Esophagus muscularis mucosa (tissue), 4 donors: ENCODE results near the gene LRRC27. TPM values are rescaled to one million over a fixed set of nuclear protein-coding genes. Genes with fewer than 3 reads are reported as not detected.
"Not testable (repeated sequence)": the region's sequence is repeated elsewhere in the genome, so short reads cannot be mapped to it uniquely, and the experiment has no call there.

Experiments used
- DNase-seq: peaks from one replicate; pipeline ENCODE4 v3.0.0-alpha.2; 2017; ENCODE audit errors: extremely low spot score
- H3K27ac ChIP-seq, 4 donors: fragments of 200-600 bp; sonication (generic); replicated peaks in 1 of 4; 1 replicate in 3 of 4; 2 replicates in 1 of 4; pipeline ENCODE4 v1.5.1; 2016 to 2019; ENCODE audit warnings: mild to moderate bottlenecking in 1 of 4
- H3K27me3 ChIP-seq, 4 donors: fragments of 200-600 bp; sonication (generic); one replicate each; pipeline versions ENCODE4 v1.5.1 to v1.6.0; 2016 to 2019
- H3K36me3 ChIP-seq, 4 donors: fragments of 200-600 bp; sonication (generic); one replicate each; pipeline ENCODE4 v1.5.1; 2016 to 2019
- H3K4me1 ChIP-seq, 4 donors: fragments of 200-600 bp; sonication (generic); one replicate each; pipeline ENCODE4 v1.5.1; 2016 to 2019
- H3K4me3 ChIP-seq, 4 donors: fragments of 200-600 bp; sonication (generic); 1 replicate in 2 of 4; 2 replicates in 2 of 4; pipeline ENCODE4 v1.5.1; 2016 to 2019; ENCODE audit warnings: mild to moderate bottlenecking in 4 of 4, moderate library complexity in 1 of 4
- H3K9me3 ChIP-seq, 4 donors: fragments of 200-600 bp; sonication (generic); 1 replicate in 3 of 4; 2 replicates in 1 of 4; pipeline ENCODE4 v1.5.1; 2016 to 2019
- EP300 ChIP-seq: sonication (generic); formaldehyde crosslinking; IDR thresholded peaks from one replicate; pipeline ENCODE4 v1.6.1; 2017; ENCODE audit warnings: antibody characterized with exemption
- POLR2A ChIP-seq: fragments of 450-650 bp; IDR thresholded peaks from one replicate; pipeline ENCODE4 v1.6.1; 2017; ENCODE audit warnings: antibody characterized with exemption, moderate library complexity, mild to moderate bottlenecking, low read depth
- POLR2AphosphoS5 ChIP-seq, 2 donors: sonication (generic); formaldehyde crosslinking; IDR thresholded peaks; one replicate each; pipeline ENCODE4 v1.6.1; 2017; ENCODE audit warnings: antibody characterized with exemption in 2 of 2
- WGBS: methylation state at CpG from one replicate; pipeline ENCODE4 v1.1.5; 2018; 5-methylcytosine and 5-hydroxymethylcytosine counted together
- intact Hi-C: fragments of 100-400 bp; cut with DNase I; formaldehyde crosslinking; loops from one replicate; pipeline ENCODE4 v1.15.1; 2023
- total RNA-seq, 4 donors: library from RNA; depleted of rRNA; stranded (reverse); fragments of >200 nt; gene quantifications; one replicate each; pipeline versions ENCODE4 v1.1.0 to v1.2.1, GENCODE V29; 2016
- TF ChIP-seq, protein P1 (sequence below), 3 experiments: fragments of 200-600 bp in 2 of 3; fragments of 450-650 bp in 1 of 3; sonication (generic) in 2 of 3; IDR thresholded peaks; one replicate each; pipeline ENCODE4 v1.5.1; 2017 to 2019; ENCODE audit warnings: antibody characterized with exemption in 3 of 3, mild to moderate bottlenecking in 2 of 3, moderate library complexity in 1 of 3

Gene LRRC27
- total RNA-seq, 4 donors from 2014 or later = 5.8 to 19.1 (median 9.5) TPM

GRCh38 chr10:132386419-132386831 is 54.4 kb downstream of the LRRC27 start:
- H3K27ac ChIP-seq = no peak overlapping the region
- no peak overlapping the region for H3K4me3 ChIP-seq
- TF ChIP-seq EP300 (no peak), POLR2A (no peak), POLR2AphosphoS5 (IDR thresholded peaks at IDR 0.05) (no peak)
- TF ChIP-seq, protein P1, sequence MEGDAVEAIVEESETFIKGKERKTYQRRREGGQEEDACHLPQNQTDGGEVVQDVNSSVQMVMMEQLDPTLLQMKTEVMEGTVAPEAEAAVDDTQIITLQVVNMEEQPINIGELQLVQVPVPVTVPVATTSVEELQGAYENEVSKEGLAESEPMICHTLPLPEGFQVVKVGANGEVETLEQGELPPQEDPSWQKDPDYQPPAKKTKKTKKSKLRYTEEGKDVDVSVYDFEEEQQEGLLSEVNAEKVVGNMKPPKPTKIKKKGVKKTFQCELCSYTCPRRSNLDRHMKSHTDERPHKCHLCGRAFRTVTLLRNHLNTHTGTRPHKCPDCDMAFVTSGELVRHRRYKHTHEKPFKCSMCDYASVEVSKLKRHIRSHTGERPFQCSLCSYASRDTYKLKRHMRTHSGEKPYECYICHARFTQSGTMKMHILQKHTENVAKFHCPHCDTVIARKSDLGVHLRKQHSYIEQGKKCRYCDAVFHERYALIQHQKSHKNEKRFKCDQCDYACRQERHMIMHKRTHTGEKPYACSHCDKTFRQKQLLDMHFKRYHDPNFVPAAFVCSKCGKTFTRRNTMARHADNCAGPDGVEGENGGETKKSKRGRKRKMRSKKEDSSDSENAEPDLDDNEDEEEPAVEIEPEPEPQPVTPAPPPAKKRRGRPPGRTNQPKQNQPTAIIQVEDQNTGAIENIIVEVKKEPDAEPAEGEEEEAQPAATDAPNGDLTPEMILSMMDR (IDR thresholded peaks at IDR 0.05) = no peak
- H3K36me3 ChIP-seq = no peaks in the 10 kb centered on the region
- no peaks in the 10 kb centered on the region for H3K27me3 ChIP-seq
- WGBS = 82% methylated on average over 8 of the region's 9 CpGs
- DNase-seq = no peak
- intact Hi-C loops = loop anchor here (10.0 kb wide), 1 partner anchor 258 kb away; no protein-coding TSS in a partner anchor
- H3K9me3 ChIP-seq = peaks cover 0 to 4% (median under 1%) of the 10 kb centered on the region in 4 donors
- H3K4me1 ChIP-seq = peaks cover 7 to 15% (median 13%) of the 10 kb centered on the region in 4 donors

GRCh38 chr10:132386896-132387295 is 54.9 kb downstream of the LRRC27 start:
- H3K4me1 ChIP-seq = peaks cover 7 to 15% (median 13%) of the 10 kb centered on the region in 4 donors
- DNase-seq, H3K36me3 ChIP-seq, H3K9me3 ChIP-seq, H3K4me3 ChIP-seq, H3K27ac ChIP-seq, H3K27me3 ChIP-seq: not testable (repeated sequence)
- WGBS = 63% methylated on average over 1 of the region's 1 CpG
- intact Hi-C loops = loop anchor here (10.0 kb wide), 1 partner anchor 258 kb away; no protein-coding TSS in a partner anchor

GRCh38 chr10:132387764-132388210 is 55.8 kb downstream of the LRRC27 start:
- intact Hi-C loops = loop anchor here (1.0 to 10.0 kb wide), 2 partner anchors 66 to 257 kb away; no protein-coding TSS in a partner anchor
- 10% methylated on average over 13 of the region's 26 CpGs for WGBS
- TF ChIP-seq EP300 (no peak), POLR2A (no peak), POLR2AphosphoS5 (IDR thresholded peaks at IDR 0.05) (no peak)
- TF ChIP-seq, protein P1 (IDR thresholded peaks at IDR 0.05) = peak; percentile 63 to 73 (median 69)
- Histone ChIP-seq H3K27ac (peak overlapping the region in 1 of 4 donors; percentile 42), H3K27me3 (no peaks in the 10 kb centered on the region), H3K4me1 (peaks cover 7 to 15% (median 13%) of the 10 kb centered on the region in 4 donors), H3K4me3 (peak overlapping the region in 2 of 4 donors; percentile 18 to 35), H3K9me3 (no peaks in the 10 kb centered on the region), H3K36me3 (no peaks in the 10 kb centered on the region)
- no peak for DNase-seq

- Histone ChIP-seq H3K27ac (no peak overlapping the region), H3K27me3 (no peaks in the 10 kb centered on the region), H3K36me3 (no peaks in the 10 kb centered on the region), H3K4me1 (peaks cover 7 to 15% (median 13%) of the 10 kb centered on the region in 4 donors), H3K9me3 (no peaks in the 10 kb centered on the region), H3K4me3 (no peak overlapping the region)
- WGBS = 21% methylated on average over 7 of the region's 22 CpGs
- intact Hi-C loops = loop anchor here (1.0 to 10.0 kb wide), 2 partner anchors 64 to 256 kb away; no protein-coding TSS in a partner anchor
- no peak for TF ChIP-seq EP300
- no peak for TF ChIP-seq POLR2A
- TF ChIP-seq, protein P1 (IDR thresholded peaks at IDR 0.05) = no peak
- TF ChIP-seq POLR2AphosphoS5 (IDR thresholded peaks at IDR 0.05) = no peak
- DNase-seq = no peak
These were observed 57.0 kb downstream of the LRRC27 start for GRCh38 chr10:132388891-132389432.

DNA sequence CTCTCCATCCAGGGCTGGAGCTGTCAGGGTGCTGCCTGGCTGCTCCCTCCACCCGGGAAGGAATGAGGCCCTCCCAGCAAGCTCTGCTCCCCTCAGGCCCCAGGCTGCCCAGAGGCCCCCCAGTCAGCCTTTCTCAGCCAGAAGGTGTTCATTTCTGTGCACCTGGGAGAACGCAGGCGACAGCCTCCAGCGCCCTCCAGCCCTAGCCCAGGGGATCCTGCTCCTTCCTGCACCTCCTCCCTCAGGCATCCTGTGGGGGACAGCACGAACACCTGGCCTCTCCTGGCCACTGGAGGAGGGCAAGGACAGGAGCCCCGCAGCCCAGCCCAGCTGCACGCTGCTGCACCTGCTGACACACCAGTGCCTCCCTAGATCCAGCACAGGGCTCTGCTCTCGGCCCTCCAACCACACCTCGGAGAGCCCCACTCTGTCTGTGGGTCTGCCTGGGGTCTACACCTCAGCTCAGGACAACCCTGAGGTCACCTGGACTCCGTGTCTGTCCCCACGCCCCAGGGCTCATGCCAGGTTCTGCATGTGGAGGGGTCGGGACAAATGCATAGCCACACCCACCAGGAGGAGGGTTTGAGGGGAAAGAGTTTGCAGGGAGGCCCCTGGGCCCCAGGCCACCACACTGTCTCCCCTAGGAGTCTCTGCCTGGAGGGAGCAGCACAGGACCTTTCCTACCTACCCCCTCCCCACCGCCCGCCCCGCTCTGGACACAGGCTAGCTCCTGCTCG is 57.6 kb downstream of the LRRC27 start:
- WGBS = 72% methylated on average over 8 of the region's 16 CpGs
- H3K27me3 ChIP-seq = no peaks in the 10 kb centered on the region
- H3K9me3 ChIP-seq = no peaks in the 10 kb centered on the region
- peaks cover 7 to 15% (median 13%) of the 10 kb centered on the region in 4 donors for H3K4me1 ChIP-seq
- TF ChIP-seq, protein P1 (IDR thresholded peaks at IDR 0.05) = no peak
- TF ChIP-seq POLR2AphosphoS5 (IDR thresholded peaks at IDR 0.05) (no peak), POLR2A (no peak), EP300 (no peak)
- intact Hi-C loops = loop anchor here (10.0 kb wide), 1 partner anchor 255 kb away; no protein-coding TSS in a partner anchor
- H3K36me3 ChIP-seq = no peaks in the 10 kb centered on the region
- H3K27ac ChIP-seq = no peak overlapping the region
- H3K4me3 ChIP-seq = no peak overlapping the region
- DNase-seq = no peak
